Tibial nerve (tissue), 3 donors: ENCODE results near the gene C17orf67.

Experiments
- POLR2A ChIP-seq, 2 donors: fragments of 450-650 bp; IDR thresholded peaks; one replicate each; pipeline ENCODE4 v1.6.1; 2017; ENCODE audit warnings: antibody characterized with exemption in 2 of 2, mild to moderate bottlenecking in 2 of 2, moderate library complexity in 2 of 2
- TF ChIP-seq, protein P1 (sequence below), 5 experiments: fragments of 200-600 bp in 3 of 5; fragments of 450-650 bp in 2 of 5; sonication (generic) in 3 of 5; IDR thresholded peaks; one replicate each; pipeline ENCODE4 v1.5.1; 2016 to 2019; ENCODE audit warnings: antibody characterized with exemption in 5 of 5, mild to moderate bottlenecking in 3 of 5, moderate library complexity in 2 of 5

- no peak for TF ChIP-seq POLR2A (IDR thresholded peaks at IDR 0.05)
- TF ChIP-seq, protein P1, sequence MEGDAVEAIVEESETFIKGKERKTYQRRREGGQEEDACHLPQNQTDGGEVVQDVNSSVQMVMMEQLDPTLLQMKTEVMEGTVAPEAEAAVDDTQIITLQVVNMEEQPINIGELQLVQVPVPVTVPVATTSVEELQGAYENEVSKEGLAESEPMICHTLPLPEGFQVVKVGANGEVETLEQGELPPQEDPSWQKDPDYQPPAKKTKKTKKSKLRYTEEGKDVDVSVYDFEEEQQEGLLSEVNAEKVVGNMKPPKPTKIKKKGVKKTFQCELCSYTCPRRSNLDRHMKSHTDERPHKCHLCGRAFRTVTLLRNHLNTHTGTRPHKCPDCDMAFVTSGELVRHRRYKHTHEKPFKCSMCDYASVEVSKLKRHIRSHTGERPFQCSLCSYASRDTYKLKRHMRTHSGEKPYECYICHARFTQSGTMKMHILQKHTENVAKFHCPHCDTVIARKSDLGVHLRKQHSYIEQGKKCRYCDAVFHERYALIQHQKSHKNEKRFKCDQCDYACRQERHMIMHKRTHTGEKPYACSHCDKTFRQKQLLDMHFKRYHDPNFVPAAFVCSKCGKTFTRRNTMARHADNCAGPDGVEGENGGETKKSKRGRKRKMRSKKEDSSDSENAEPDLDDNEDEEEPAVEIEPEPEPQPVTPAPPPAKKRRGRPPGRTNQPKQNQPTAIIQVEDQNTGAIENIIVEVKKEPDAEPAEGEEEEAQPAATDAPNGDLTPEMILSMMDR (IDR thresholded peaks at IDR 0.05), result no peak
Measured at GRCh38 chr17:56866076-56866475, 32.4 kb upstream of the C17orf67 start.
